Pancreas (tissue), 10 donors: ENCODE measurements around the gene APOBEC2. TPM values are rescaled to one million over a fixed set of nuclear protein-coding genes. Genes with fewer than 3 reads are reported as not detected.
"Not testable (repeated sequence)": the region's sequence is repeated elsewhere in the genome, so short reads cannot be mapped to it uniquely, and the experiment has no call there.

Source experiments
- ATAC-seq, 4 donors: fragments of 200-7000 bp; cut with Tn5 transposase; one replicate each; pipeline versions ENCODE4 v1.8.0 to v1.9.1; 2020; ENCODE audit warnings: mild to moderate bottlenecking in 4 of 4, moderate library complexity in 4 of 4
- DNase-seq, 6 donors: peaks; one replicate each; pipeline ENCODE4 v3.0.0-alpha.2; 2020
- FAIRE-seq: peaks from 2 replicates; lab custom pipeline; 2012; peaks lifted over from hg19 to GRCh38; lab: Jason Lieb, UNC
- H3K27ac ChIP-seq, 4 donors: fragments of 200-600 bp; sonication (generic); 1 replicate in 3 of 4; 2 replicates in 1 of 4; pipeline versions ENCODE4 v1.5.0 to v1.8.0; 2020
- H3K27me3 ChIP-seq, 4 donors: fragments of 200-600 bp; one replicate each; pipeline ENCODE4 v1.8.0; 2021
- H3K36me3 ChIP-seq, 3 donors: fragments of 200-600 bp; sonication (generic) in 1 of 3; one replicate each; pipeline versions ENCODE4 v1.5.0 to v1.8.0; 2020 to 2021
- H3K4me1 ChIP-seq, 3 donors: fragments of 200-600 bp; one replicate each; pipeline ENCODE4 v1.8.0; 2021
- H3K4me3 ChIP-seq, 4 donors: fragments of 200-600 bp; sonication (generic) in 2 of 4; one replicate each; pipeline versions ENCODE4 v1.5.0 to v1.8.0; 2020 to 2021
- H3K9me3 ChIP-seq, 4 donors: fragments of 200-600 bp; one replicate each; pipeline ENCODE4 v1.8.0; 2021
- WGBS, 2 donors: extraction: QIAGEN DNeasy Blood & Tissue Kit; methylation state at CpG; one replicate each; pipeline ENCODE4 v1.1.7; 2013; 5-methylcytosine and 5-hydroxymethylcytosine counted together
- intact Hi-C, 3 donors: fragments of 100-400 bp; cut with DNase I; formaldehyde crosslinking; loops; one replicate each; pipeline versions ENCODE4 v1.11.1 to v1.14.2; 2022
- polyA plus RNA-seq, 2 donors: library from polyadenylated mRNA; stranded (reverse); fragments of 200-250 nt; gene quantifications; one replicate each; pipeline ENCODE4 v1.2.3, GENCODE V29; 2013
- total RNA-seq, 6 donors: library from RNA; stranded (reverse); fragmentation: NEBNext Ultra II Directional in 4 of 6; extraction: Animal tissue kit (Norgen Biotek cat#: 25700) in 4 of 6; gene quantifications; one replicate each; pipeline versions ENCODE4 v1.2.1 to v1.2.4, GENCODE V29; 2021 to 2023
- TF ChIP-seq, protein P1 (sequence below), 4 donors: fragments of 200-600 bp; sonication (generic) in 3 of 4; IDR thresholded peaks; one replicate each; pipeline versions ENCODE4 v1.5.0 to v1.8.0; 2021; ENCODE audit warnings: antibody characterized with exemption in 4 of 4
- donor health status: healthy with polysubstance abuse.
- donor health status: DM: no; HTN: no; CAD: no; lungs with moderate emphysema.
- donor health status: DM: no; HTN: no; CAD: no.
- donor health status: control.
- donor health status: control.
- donor health status: Bipolar disorder and iron deficiency.
- donor health status: DM: yes; HTN: yes; CAD: no.
- donor health status: DM: no; HTN: no; CAD: no.
- donor health status: DM: no; HTN: no; CAD: no.
- donor health status: DM: yes; HTN: yes; CAD: no.

Gene APOBEC2
- 10 to 100 TPM in 1 of 6 donors, 1 to 10 TPM in 5; 2.7 to 13.2 (median 8.6) TPM for total RNA-seq
- polyA plus RNA-seq, result 10 to 100 TPM in 1 of 2 donors, 1 to 10 TPM in 1; 6.6 to 29.6 TPM

DNA sequence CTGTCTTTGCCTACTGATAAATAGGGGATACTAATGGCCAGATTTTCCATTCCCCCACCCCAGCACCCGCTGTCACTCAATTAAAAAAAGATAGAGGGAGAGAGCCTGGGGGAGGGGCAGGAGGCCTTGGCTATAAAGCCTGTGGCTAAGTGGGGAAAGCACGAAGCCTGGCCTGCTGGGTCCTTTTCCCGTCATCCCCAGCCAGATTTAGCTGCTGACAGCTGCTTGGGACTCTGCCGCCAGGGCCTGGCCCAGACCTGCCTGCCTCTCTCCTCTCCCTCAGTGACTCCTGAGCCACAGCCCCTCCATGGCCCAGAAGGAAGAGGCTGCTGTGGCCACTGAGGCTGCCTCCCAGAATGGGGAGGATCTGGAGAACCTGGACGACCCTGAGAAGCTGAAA lies at the start of gene APOBEC2:
TSS of gene APOBEC2 (plus strand) at position 162 of the 400 bp plus-strand sequence. CDS start at position 308, 146 bp downstream.
- DNase-seq, result peak in 5 of 6 donors; percentile 66 to 86 (median 74)

DNA sequence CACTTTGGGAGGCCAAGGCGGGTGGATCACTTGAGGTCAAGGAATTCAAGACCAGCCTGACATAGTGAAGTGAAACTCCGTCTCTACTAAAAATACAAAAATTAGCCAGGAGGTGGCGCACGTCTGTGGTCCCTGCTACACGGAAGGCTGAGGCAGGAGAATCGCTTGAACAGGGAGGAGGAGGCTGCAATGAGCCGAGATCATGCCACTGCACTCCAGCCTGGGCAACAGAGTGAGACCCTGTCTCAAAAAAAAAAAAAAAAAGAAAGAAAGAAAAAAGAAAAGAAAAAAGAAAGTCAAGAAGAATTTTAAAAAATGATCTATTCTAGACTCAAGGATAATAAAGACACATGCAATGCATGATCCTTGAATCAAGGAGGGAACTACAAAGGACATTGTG lies 46.8 kb upstream of the APOBEC2 start:
- DNase-seq, result peak in 3 of 6 donors; percentile 52 to 68 (median 55)
- H3K9me3 ChIP-seq, H3K4me3 ChIP-seq, H3K36me3 ChIP-seq, H3K27ac ChIP-seq, H3K4me1 ChIP-seq, H3K27me3 ChIP-seq, intact Hi-C loops: not testable (repeated sequence)
- TF ChIP-seq, protein P1, sequence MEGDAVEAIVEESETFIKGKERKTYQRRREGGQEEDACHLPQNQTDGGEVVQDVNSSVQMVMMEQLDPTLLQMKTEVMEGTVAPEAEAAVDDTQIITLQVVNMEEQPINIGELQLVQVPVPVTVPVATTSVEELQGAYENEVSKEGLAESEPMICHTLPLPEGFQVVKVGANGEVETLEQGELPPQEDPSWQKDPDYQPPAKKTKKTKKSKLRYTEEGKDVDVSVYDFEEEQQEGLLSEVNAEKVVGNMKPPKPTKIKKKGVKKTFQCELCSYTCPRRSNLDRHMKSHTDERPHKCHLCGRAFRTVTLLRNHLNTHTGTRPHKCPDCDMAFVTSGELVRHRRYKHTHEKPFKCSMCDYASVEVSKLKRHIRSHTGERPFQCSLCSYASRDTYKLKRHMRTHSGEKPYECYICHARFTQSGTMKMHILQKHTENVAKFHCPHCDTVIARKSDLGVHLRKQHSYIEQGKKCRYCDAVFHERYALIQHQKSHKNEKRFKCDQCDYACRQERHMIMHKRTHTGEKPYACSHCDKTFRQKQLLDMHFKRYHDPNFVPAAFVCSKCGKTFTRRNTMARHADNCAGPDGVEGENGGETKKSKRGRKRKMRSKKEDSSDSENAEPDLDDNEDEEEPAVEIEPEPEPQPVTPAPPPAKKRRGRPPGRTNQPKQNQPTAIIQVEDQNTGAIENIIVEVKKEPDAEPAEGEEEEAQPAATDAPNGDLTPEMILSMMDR (IDR thresholded peaks at IDR 0.05), result peak; percentile 40 to 55 (median 48)
- FAIRE-seq, result peak; percentile 41
- WGBS, 2 donors, result 15 to 30% methylated on average over 7 of the region's 7 CpGs
- ATAC-seq, result peak; percentile 74 to 95 (median 90)

More for the DNA sequence above, at the start of gene APOBEC2:
- TF ChIP-seq, protein P1 (IDR thresholded peaks at IDR 0.05), result no peak
- intact Hi-C loops, result no loop called here
- H3K27ac ChIP-seq, result peak within 1 kb of the TSS in 3 of 4 donors; percentile 58 to 82 (median 77)
- FAIRE-seq (no peak), ATAC-seq (peak; percentile 71 to 85 (median 77))
- H3K27me3 ChIP-seq, result no peaks in the 10 kb centered on the region
- no peaks in the 10 kb centered on the region for H3K9me3 ChIP-seq
- 6 to 16% methylated on average over 5 of the region's 5 CpGs for WGBS, 2 donors
- H3K4me1 ChIP-seq, result peaks cover 18 to 41% (median 32%) of the 10 kb centered on the region in 3 donors
- peak within 1 kb of the TSS in 2 of 4 donors; percentile 2 to 17 for H3K4me3 ChIP-seq
- no peaks in the 10 kb centered on the region for H3K36me3 ChIP-seq

DNA sequence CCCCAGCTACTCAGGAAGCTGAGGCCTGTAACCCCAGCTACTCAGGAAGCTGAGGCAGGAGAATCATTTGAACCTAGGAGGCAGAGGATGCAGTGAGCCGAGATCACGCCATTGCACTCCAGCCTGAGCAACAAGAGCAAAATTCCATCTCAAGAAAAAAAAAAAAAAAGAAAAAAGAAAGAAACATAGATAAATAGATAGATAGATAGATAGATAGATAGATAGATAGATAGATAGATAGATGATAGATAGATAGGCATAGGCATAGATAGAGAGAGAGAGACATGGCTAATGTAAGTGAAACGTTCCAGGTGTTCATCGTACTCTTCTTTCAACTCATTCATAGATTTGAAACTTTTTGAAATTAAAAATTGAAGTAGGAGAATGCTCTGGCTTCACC lies 46.0 kb upstream of the APOBEC2 start:
- H3K4me1 ChIP-seq, DNase-seq, H3K27me3 ChIP-seq, intact Hi-C loops, H3K4me3 ChIP-seq, ATAC-seq, H3K27ac ChIP-seq, H3K36me3 ChIP-seq, FAIRE-seq, H3K9me3 ChIP-seq: not testable (repeated sequence)
- 85 to 91% methylated on average over 4 of the region's 4 CpGs for WGBS, 2 donors

DNA sequence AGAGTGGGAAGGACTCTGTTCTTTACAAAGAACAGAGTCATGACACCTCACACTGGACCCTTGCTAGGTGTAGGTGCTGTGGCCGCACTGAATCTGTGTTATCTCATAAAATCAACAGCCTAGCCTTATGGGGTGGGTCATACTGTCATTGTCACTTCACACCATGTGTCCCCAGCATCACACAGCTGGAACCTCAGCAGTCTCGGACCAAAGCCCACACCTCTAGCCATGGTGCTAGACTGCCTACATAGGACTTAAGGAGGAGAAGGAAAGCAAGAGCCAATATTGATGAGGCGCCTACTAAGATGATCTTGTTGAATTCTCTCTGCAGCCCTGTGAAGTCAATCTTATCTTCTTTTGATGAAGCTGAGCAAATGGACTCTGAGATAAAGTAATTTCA lies 45.0 kb upstream of the APOBEC2 start:
- no peak for DNase-seq
- Histone ChIP-seq H3K36me3 (no peaks in the 10 kb centered on the region), H3K27ac (no peak overlapping the region), H3K27me3 (no peaks in the 10 kb centered on the region), H3K9me3 (no peaks in the 10 kb centered on the region), H3K4me1 (peaks cover 11 to 18% (median 13%) of the 10 kb centered on the region in 3 donors), H3K4me3 (no peak overlapping the region)
- FAIRE-seq, result no peak
- TF ChIP-seq, protein P1 (IDR thresholded peaks at IDR 0.05), result no peak
- ATAC-seq, result no peak
- 93 to 96% methylated on average over 3 of the region's 3 CpGs for WGBS, 2 donors
- intact Hi-C loops, result no loop called here

DNA sequence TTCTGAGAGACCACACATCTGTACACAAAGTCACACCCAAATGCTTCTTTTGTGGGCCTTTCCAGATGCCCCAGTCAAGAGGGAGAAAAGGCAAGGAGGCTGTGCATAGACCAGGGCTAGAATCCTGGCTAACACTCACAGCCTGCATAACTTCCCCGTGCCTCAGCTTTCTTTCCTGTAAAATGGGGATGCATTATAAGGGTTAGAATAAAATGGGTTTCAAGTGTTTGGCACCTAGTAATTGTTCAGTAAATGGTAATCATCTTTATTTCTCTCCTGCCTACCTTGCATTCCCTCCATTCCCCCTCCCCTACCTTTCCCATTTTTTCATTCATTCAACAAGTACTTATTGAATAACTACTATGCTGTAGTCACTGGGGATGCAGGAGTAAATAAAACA lies 43.3 kb upstream of the APOBEC2 start:
- WGBS, 2 donors, result 98 to 100% methylated on average over 1 of the region's 1 CpG
- intact Hi-C loops, result no loop called here

More for the DNA sequence above, 43.3 kb upstream of the APOBEC2 start:
- no peak overlapping the region for H3K4me3 ChIP-seq
- ATAC-seq, result no peak
- TF ChIP-seq, protein P1 (IDR thresholded peaks at IDR 0.05), result no peak
- H3K4me1 ChIP-seq, result peaks cover 21 to 30% (median 28%) of the 10 kb centered on the region in 3 donors
- FAIRE-seq, result no peak
- no peaks in the 10 kb centered on the region for H3K9me3 ChIP-seq
- H3K27me3 ChIP-seq, result no peaks in the 10 kb centered on the region
- no peak for DNase-seq
- H3K27ac ChIP-seq, result no peak overlapping the region
- H3K36me3 ChIP-seq, result no peaks in the 10 kb centered on the region
